ENCODE measurements around the gene RGS7.

Gene RGS7

DNA sequence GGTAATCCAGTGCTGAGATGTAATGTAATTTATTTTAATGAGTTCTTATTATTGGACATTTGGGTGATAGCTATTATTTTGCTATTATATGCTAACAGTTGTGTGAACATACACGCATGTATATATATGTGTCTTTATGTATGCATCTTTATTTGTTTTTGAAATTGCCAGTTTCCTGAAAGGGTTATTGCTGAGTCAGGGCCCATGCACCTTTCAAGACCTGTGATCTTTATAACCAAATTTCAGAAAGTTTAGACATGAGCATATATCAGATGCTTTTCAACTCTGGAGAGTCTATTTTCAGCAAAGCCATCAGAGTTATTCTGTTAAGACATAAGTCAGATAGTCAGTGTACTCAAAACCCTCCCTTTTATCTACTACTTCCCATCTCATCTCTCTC, 479.4 kb downstream of the RGS7 start:
- Mint-ChIP-seq H3K4me3 (no peak overlapping the region), H3K27me3 (no peaks in the 10 kb centered on the region), H3K27ac (no peak overlapping the region), H3K9me3 (peaks cover 14% of the 10 kb centered on the region), H3K36me3 (ENCODE audit: low read depth) (no peaks in the 10 kb centered on the region), H3K4me1 (ENCODE audit: low read depth) (no peaks in the 10 kb centered on the region)

DNA sequence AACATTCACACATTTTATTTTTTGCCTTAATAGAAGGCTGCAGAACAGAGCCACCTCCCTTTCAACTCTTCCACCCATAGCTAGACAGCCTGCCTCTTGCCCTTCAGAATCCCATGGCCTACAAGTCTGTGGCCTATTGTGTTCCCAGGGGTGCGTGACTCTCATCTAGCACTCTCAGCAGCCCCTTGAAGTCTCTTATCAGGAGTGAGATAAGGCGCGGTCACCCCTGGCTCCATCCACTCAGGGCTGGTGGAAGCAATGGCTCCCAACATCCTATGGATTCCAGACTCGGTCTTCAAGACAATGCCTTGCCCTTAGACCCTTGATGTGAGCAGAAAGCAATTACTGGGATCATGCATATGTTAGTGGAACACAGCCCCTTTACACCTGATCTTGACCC, 480.9 kb downstream of the RGS7 start:
- Mint-ChIP-seq H3K4me1 (ENCODE audit: low read depth) (no peaks in the 10 kb centered on the region), H3K9me3 (peaks cover 14% of the 10 kb centered on the region), H3K4me3 (no peak overlapping the region), H3K27ac (no peak overlapping the region), H3K36me3 (ENCODE audit: low read depth) (no peaks in the 10 kb centered on the region), H3K27me3 (no peaks in the 10 kb centered on the region)

DNA sequence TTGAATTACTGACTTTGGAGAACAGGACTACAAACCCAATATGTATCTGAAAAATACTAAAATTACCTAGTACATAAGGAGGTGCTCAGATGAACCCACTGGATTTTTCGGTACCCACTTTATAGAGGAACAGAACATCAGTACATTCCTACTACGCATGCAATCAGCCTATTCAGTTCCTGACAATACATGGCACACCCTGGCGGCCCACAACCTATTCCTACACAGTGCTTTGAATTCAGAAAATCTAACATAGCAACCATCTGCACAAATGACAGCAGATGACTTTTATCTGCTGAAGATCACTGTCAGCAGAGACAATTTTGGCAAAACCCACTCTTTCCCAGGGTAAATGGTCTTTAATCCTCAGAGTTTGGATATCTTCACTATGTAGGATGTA, 487.9 kb downstream of the RGS7 start:
- H3K9me3 Mint-ChIP-seq = peaks cover 3% of the 10 kb centered on the region
- no peaks in the 10 kb centered on the region for H3K27me3 Mint-ChIP-seq
- no peak overlapping the region for H3K4me3 Mint-ChIP-seq
- H3K36me3 Mint-ChIP-seq (ENCODE audit: low read depth) = no peaks in the 10 kb centered on the region
- H3K27ac Mint-ChIP-seq = no peak overlapping the region
- H3K4me1 Mint-ChIP-seq (ENCODE audit: low read depth) = no peaks in the 10 kb centered on the region

DNA sequence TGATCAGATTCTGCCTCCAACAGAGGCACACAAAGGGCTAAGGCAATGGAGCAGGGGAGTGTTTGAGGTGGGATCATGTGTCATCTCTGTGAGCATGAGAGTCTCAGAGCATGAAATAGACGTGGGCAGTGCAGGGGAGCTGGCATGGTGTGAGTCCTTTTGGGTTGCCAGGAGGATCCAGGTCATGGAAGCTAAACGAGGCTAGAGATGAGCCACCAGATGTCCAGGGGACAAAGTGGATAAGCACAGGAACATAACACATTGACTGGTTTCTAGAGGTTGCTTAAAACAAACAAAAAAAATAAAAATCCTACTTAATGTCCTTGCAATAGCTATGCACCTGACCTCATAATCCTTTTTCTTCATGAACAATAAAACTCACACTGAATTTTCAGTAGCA, 490.3 kb downstream of the RGS7 start:
- H3K36me3 Mint-ChIP-seq (ENCODE audit: low read depth) = no peaks in the 10 kb centered on the region
- no peaks in the 10 kb centered on the region for H3K4me1 Mint-ChIP-seq (ENCODE audit: low read depth)
- H3K27ac Mint-ChIP-seq = no peak overlapping the region
- H3K9me3 Mint-ChIP-seq = peaks cover 3% of the 10 kb centered on the region
- H3K27me3 Mint-ChIP-seq = no peaks in the 10 kb centered on the region
- H3K4me3 Mint-ChIP-seq = no peak overlapping the region

DNA sequence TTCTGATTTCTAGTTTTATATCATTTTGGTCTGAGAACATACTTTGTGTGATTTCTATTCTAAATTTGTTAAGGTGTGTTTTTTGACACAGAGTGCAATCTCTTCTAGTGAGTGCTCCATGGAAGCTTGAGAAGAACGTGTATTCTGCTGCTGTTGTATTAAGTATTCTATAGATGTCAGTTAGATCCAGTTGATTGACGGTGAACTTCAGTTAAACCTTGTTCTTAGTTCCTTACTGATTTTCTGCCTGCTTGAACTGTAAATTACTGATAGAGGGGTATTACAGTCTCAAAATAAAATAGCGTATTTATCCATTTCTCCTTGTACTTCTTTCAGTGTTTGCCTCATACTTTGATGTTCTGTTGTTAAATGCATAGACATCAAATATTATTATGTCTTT, 497.0 kb downstream of the RGS7 start:
- Mint-ChIP-seq H3K36me3 (ENCODE audit: low read depth) (no peaks in the 10 kb centered on the region), H3K9me3 (no peaks in the 10 kb centered on the region), H3K27ac (no peak overlapping the region), H3K4me1 (ENCODE audit: low read depth) (no peaks in the 10 kb centered on the region), H3K4me3 (no peak overlapping the region), H3K27me3 (no peaks in the 10 kb centered on the region)

DNA sequence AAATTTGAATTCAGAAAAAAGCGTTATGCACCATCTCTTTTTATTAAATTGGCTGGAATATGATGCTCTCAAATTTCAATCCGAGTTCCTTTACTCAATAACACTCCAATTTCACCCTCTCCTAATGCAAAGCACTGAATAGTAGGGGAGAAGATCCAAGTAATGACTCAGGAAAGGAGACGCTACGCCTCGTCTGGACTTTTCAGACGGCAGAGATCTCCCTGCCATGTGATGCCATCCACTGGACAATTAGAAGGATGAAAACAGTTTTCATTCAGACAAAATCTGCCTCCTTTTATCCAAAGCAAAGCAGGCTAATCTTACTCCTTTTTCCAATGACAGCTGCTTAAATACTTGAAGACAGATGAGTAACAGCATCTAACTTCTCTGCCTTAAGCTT, 502.6 kb downstream of the RGS7 start:
- Mint-ChIP-seq H3K4me1 (ENCODE audit: low read depth) (no peaks in the 10 kb centered on the region), H3K27ac (no peak overlapping the region), H3K9me3 (peaks cover 4% of the 10 kb centered on the region), H3K27me3 (no peaks in the 10 kb centered on the region), H3K4me3 (no peak overlapping the region), H3K36me3 (ENCODE audit: low read depth) (no peaks in the 10 kb centered on the region)

DNA sequence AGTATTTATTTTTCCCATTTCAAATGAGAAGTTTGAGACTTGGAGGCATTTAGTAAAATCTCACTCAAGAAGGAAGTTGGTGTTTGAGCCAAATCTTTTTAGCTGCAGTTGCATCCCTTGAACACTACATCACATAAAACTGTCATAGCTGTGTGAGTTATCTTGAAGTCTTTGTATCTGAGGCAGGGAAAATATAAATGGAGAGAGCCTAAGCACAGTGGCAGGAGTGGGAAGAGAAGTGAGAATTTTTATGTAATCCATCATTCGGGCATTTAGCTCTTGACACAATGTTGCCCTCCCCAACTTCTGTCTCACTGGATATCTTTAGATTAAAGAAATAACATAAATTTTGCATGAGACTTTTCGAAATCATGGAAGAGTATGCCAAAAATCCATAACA, 509.7 kb downstream of the RGS7 start:
- Mint-ChIP-seq H3K4me1 (ENCODE audit: low read depth) (no peaks in the 10 kb centered on the region), H3K27ac (no peak overlapping the region), H3K4me3 (no peak overlapping the region), H3K27me3 (no peaks in the 10 kb centered on the region), H3K36me3 (ENCODE audit: low read depth) (no peaks in the 10 kb centered on the region), H3K9me3 (peaks cover 4% of the 10 kb centered on the region)

DNA sequence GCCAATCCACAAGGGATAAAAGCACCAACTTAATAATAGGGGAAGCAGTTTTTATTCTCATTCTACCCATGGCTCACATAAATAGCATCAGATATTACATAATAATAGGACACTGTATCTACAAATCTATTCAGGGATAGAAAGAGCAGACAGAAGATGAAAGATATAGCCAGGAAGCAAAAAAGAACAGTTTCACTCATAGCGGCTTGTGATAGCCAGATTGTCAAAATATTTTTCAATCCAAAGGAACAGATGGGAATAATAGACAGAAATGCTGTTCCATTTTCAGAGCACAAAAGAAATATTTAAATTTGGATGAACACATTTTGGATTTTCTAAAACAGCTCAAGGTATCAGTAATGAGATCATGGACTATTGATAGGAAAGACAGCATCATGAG, 512.5 kb downstream of the RGS7 start:
- Mint-ChIP-seq H3K27ac (no peak overlapping the region), H3K9me3 (no peaks in the 10 kb centered on the region), H3K4me1 (ENCODE audit: low read depth) (no peaks in the 10 kb centered on the region), H3K27me3 (no peaks in the 10 kb centered on the region), H3K36me3 (ENCODE audit: low read depth) (no peaks in the 10 kb centered on the region), H3K4me3 (no peak overlapping the region)

DNA sequence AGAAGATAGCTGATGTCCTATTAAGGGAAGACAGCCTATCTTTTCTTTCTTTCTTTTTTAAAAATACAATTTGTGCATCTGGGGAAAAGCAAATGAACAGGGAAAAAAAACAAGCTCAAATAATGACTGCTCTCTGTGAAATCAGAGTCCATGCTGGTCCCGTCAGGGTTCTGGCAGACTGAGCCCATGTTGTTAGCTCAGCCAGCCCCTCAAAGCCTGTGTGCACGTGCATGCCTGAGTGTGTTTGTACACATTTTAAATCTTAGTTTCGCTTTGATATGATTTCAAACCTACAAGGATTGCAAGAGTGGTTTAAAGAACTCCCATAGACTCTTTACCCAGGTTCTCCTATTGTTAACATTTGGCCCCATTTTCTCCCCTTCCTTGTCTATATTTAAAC, 513.2 kb downstream of the RGS7 start:
- H3K36me3 Mint-ChIP-seq (ENCODE audit: low read depth) = no peaks in the 10 kb centered on the region
- peaks cover 4% of the 10 kb centered on the region for H3K9me3 Mint-ChIP-seq
- H3K4me1 Mint-ChIP-seq (ENCODE audit: low read depth) = no peaks in the 10 kb centered on the region
- no peaks in the 10 kb centered on the region for H3K27me3 Mint-ChIP-seq
- no peak overlapping the region for H3K4me3 Mint-ChIP-seq
- H3K27ac Mint-ChIP-seq = no peak overlapping the region

DNA sequence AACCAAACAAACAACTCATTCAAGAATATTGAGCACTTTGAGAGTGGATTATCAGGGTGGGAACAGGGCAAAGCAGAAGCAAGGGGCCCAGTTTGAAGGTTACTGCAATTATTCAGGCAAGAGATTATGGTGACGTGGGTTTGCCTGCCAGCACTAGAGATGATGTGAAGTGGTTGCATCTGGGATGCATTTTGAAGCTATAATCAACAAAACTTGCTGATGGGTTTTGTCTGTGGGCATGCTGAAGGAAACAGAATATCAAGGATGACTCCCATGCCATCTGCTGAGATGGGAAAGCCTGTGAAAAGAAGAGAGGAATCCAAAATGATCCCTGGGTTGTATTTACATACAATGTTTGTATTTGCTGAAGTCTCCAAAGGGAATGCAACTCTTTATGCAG, 520.7 kb downstream of the RGS7 start:
- Mint-ChIP-seq H3K27ac (no peak overlapping the region), H3K36me3 (ENCODE audit: low read depth) (no peaks in the 10 kb centered on the region), H3K4me1 (ENCODE audit: low read depth) (no peaks in the 10 kb centered on the region), H3K9me3 (peaks cover 4% of the 10 kb centered on the region), H3K4me3 (no peak overlapping the region), H3K27me3 (no peaks in the 10 kb centered on the region)

DNA sequence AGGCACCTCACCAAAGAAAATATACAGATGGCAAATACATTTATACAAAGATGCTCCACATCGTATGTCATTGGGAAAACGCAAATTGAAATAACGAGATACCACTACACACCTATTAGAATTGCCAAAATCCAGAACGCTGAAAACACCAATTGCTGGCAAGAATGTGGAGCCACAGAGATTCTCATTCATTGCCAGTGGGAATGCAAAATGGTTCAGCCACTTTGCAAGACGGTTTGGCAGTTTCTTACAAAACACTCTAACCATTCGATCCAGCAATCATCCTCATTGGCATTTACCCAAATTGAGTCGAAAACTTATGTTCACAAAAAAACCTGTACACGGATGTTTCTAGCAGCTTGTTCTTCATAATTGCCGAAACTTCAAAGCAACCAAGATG, 521.7 kb downstream of the RGS7 start:
- peaks cover 4% of the 10 kb centered on the region for H3K9me3 Mint-ChIP-seq
- H3K27ac Mint-ChIP-seq = no peak overlapping the region
- no peak overlapping the region for H3K4me3 Mint-ChIP-seq
- H3K27me3 Mint-ChIP-seq = no peaks in the 10 kb centered on the region
- no peaks in the 10 kb centered on the region for H3K4me1 Mint-ChIP-seq (ENCODE audit: low read depth)
- H3K36me3 Mint-ChIP-seq (ENCODE audit: low read depth) = no peaks in the 10 kb centered on the region

DNA sequence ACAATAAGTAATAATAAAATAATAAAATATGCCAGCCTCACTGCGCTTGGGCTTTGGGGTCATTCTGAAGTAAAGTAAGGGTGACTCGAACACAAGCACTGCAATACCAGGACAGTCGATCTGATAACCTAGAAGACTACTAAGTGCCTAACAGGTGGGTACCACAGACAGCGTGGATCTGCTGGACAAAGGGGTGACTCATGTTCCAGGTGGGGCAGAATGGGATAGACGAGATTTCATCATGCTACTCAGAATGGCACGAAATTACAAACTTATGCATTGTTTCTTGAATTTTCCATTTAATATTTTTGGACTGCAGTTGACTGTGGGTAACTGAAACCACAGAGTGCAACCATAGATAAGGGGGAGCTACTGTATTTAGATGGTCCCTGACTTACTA, 523.9 kb downstream of the RGS7 start:
- no peaks in the 10 kb centered on the region for H3K4me1 Mint-ChIP-seq (ENCODE audit: low read depth)
- H3K27me3 Mint-ChIP-seq = no peaks in the 10 kb centered on the region
- H3K9me3 Mint-ChIP-seq = no peaks in the 10 kb centered on the region
- no peak overlapping the region for H3K4me3 Mint-ChIP-seq
- H3K27ac Mint-ChIP-seq = no peak overlapping the region
- no peaks in the 10 kb centered on the region for H3K36me3 Mint-ChIP-seq (ENCODE audit: low read depth)

DNA sequence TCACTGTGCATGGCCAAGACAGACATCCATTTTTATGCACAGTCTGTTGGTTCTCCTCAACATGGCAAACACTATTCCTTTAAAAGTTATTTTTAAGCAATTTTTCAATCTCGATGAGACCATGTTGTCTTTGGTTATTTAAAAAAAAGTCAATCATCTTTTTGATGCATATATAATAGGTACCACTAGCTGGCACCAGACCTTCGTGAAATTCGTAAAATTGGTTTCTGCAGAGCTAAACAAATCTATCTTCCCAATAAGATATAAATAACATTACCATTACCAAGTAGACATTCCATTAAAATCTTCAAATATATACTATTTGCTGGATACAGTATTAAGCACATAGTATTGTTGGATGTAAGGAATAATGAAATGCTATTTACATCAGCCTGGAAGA, 525.1 kb downstream of the RGS7 start:
- H3K36me3 Mint-ChIP-seq (ENCODE audit: low read depth) = no peaks in the 10 kb centered on the region
- no peaks in the 10 kb centered on the region for H3K4me1 Mint-ChIP-seq (ENCODE audit: low read depth)
- H3K9me3 Mint-ChIP-seq = peaks cover 4% of the 10 kb centered on the region
- H3K27ac Mint-ChIP-seq = no peak overlapping the region
- no peaks in the 10 kb centered on the region for H3K27me3 Mint-ChIP-seq
- no peak overlapping the region for H3K4me3 Mint-ChIP-seq

DNA sequence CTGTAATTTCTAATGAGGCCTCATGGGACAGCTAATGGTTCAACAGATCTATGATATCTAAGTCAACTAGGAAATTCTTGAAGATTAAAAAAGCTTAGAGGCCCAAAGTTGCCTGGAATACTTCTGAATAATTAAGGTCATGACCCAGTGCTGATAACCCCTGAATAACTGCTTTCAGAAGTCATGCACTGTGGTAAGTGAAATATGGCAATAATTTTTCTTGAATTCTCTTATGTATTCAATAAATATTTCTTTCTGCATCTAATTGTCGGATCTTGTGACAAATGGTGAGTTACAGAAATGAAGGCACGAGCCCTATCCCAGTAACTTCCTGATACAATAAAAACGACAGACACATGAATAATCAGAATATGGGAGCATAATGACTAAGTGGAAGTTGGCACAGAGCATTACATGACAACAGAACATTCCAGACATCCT, 525.8 kb downstream of the RGS7 start:
- H3K36me3 Mint-ChIP-seq (ENCODE audit: low read depth) = no peaks in the 10 kb centered on the region
- no peak overlapping the region for H3K4me3 Mint-ChIP-seq
- H3K27ac Mint-ChIP-seq = no peak overlapping the region
- peaks cover 6% of the 10 kb centered on the region for H3K9me3 Mint-ChIP-seq
- H3K4me1 Mint-ChIP-seq (ENCODE audit: low read depth) = no peaks in the 10 kb centered on the region
- H3K27me3 Mint-ChIP-seq = no peaks in the 10 kb centered on the region

DNA sequence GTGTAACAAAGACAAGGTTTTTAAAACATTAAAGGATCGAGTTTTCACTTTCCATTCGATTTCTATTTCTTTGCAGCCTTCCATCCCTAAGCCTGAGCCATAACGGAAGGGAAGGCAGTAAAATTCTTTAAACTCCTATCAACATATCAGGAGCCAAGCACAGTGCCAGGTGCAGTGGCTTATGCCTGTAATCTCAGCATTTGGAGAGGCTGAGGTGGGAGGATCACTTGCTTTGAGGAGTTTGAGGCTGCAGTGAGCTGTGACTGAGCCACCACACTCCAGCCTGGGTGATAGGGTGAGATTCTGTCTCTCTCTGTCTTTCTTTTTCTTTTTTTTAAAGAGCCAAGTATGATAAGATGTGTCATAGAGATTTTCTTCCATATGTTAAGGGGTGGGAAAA, 527.5 kb downstream of the RGS7 start:
- no peaks in the 10 kb centered on the region for H3K27me3 Mint-ChIP-seq
- H3K27ac Mint-ChIP-seq = no peak overlapping the region
- H3K36me3 Mint-ChIP-seq (ENCODE audit: low read depth) = no peaks in the 10 kb centered on the region
- peaks cover 6% of the 10 kb centered on the region for H3K9me3 Mint-ChIP-seq
- no peaks in the 10 kb centered on the region for H3K4me1 Mint-ChIP-seq (ENCODE audit: low read depth)
- no peak overlapping the region for H3K4me3 Mint-ChIP-seq

DNA sequence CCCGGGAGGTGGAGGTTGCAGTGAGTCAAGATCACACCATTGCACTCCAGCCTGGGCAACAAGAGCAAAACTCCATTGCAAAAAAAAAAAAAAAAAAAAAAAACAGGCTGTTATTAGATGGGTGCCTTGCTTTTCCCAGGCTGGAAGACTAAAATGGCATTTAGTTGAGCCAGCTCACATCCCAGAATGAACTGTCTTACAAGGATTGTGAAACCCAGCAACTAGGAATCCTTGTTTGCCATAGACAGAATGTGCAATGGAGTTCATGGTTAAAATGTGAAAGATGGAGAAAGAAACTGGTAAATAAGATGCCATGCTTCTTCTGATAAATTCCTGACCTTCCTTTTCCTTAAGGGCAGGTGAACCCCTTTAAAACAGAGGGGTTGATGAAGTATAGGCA, 529.2 kb downstream of the RGS7 start:
- Mint-ChIP-seq H3K27me3 (no peaks in the 10 kb centered on the region), H3K36me3 (ENCODE audit: low read depth) (no peaks in the 10 kb centered on the region), H3K4me1 (ENCODE audit: low read depth) (no peaks in the 10 kb centered on the region), H3K27ac (no peak overlapping the region), H3K9me3 (peaks cover 6% of the 10 kb centered on the region), H3K4me3 (no peak overlapping the region)

DNA sequence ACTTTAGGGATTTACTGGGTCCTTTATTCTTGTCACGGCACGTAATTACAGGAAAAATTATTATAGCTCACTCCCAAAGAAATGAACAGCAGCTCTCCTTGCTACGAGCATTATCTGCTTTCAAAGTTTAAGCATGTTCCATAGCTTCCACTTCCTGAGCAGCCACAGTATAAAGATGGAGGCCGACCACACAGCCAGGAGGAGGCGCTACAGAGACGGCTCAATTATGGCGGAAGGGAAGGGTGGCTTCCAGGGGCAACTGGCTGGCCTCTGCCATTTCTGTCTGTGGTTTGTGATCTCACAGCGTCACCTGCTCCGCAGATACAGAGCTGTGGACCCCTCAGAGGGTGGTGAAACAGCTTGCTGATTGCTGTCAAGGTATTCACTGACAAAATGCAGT, 532.8 kb downstream of the RGS7 start:
- no peaks in the 10 kb centered on the region for H3K4me1 Mint-ChIP-seq (ENCODE audit: low read depth)

More for the DNA sequence above, 532.8 kb downstream of the RGS7 start:
- no peak overlapping the region for H3K4me3 Mint-ChIP-seq
- H3K27me3 Mint-ChIP-seq = no peaks in the 10 kb centered on the region
- H3K27ac Mint-ChIP-seq = no peak overlapping the region
- no peaks in the 10 kb centered on the region for H3K36me3 Mint-ChIP-seq (ENCODE audit: low read depth)
- peaks cover 10% of the 10 kb centered on the region for H3K9me3 Mint-ChIP-seq

Measured in stimulated activated naive CD8-positive, alpha-beta T cell treated with anti-CD3 and anti-CD28 coated beads, Interleukin-15, Interleukin-2, amounts not matched to agents 100 ng/mL and 50 ng/mL, for 24 hours (primary cell).